Mononuclear cell (primary cell): ENCODE results near the gene SIRT2. TPM values are rescaled to one million over a fixed set of nuclear protein-coding genes. Genes with fewer than 3 reads are reported as not detected.
A peak's percentile ranks its signal among the peaks of the same experiment; 100 is the strongest.
"Not testable (repeated sequence)": the region's sequence is repeated elsewhere in the genome, so short reads cannot be mapped to it uniquely, and the experiment has no call there.

Experiments
- H3K27me3 ChIP-seq: 2 replicates; pipeline ENCODE4 v1.6.0; 2011; ENCODE audit warnings: low read length, control low read depth; ENCODE audit not compliant: insufficient read depth
- H3K4me1 ChIP-seq: 2 replicates; pipeline ENCODE4 v1.5.1; 2011; ENCODE audit warnings: mild to moderate bottlenecking, low read length, control low read depth; ENCODE audit not compliant: insufficient read depth
- H3K4me3 ChIP-seq: 2 replicates; pipeline ENCODE4 v1.5.1; 2011; ENCODE audit warnings: mild to moderate bottlenecking, low read length, moderate library complexity
- H3K9me3 ChIP-seq: 2 replicates; pipeline ENCODE4 v1.5.1; 2011; ENCODE audit warnings: low read depth, mild to moderate bottlenecking, control low read depth, low read length
- total RNA-seq: library from RNA; depleted of rRNA; stranded (reverse); fragments of >200 nt; gene quantifications from one replicate; pipeline ENCODE4 v1.2.3, GENCODE V29; 2012

SIRT2 gene
- total RNA-seq, 1 donor, result 50.7 TPM

DNA sequence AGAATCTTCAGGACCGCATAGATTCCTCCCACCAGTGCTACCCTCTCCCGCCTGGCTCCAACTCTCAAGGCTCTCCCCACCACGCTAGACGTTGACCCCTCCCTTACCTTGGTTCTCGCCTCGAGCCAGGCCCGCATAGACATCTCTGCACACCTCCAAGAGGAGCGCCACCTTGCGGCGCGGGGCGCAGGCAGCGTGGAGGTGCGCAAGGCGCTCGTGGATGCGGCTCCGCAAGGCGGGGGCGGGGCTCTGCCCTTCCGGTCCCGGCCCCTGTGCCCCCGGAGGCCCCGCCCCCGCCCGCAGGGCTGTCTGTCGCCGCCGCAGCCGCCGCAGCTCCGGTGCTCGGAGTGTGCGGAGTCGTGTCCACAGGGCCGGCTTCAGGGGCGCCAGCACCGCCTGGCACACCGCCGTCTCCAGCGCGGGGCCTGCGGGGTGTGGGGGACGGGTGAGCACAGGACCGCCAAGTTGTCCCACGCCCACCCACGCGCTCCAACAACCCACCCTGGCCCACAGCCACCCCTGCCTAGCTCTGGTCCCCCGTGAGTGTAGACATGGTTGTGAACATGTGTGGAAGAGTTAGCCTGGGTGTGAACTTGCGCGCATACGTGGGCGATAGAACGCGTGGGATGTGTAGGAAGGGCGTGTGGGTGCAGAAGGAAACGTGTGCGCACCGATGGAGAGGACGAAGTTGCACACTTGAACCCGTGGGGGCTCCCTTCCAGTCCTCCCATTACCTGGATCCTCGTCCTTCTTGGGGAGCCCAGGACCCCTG is 29.4 kb downstream of the SIRT2 start:
- peaks cover 47% of the 10 kb centered on the region for H3K4me1 ChIP-seq
- H3K27me3 ChIP-seq, result no peaks in the 10 kb centered on the region
- H3K4me3 ChIP-seq, result peak overlapping the region; percentile 45
- H3K9me3 ChIP-seq, result no peaks in the 10 kb centered on the region

DNA sequence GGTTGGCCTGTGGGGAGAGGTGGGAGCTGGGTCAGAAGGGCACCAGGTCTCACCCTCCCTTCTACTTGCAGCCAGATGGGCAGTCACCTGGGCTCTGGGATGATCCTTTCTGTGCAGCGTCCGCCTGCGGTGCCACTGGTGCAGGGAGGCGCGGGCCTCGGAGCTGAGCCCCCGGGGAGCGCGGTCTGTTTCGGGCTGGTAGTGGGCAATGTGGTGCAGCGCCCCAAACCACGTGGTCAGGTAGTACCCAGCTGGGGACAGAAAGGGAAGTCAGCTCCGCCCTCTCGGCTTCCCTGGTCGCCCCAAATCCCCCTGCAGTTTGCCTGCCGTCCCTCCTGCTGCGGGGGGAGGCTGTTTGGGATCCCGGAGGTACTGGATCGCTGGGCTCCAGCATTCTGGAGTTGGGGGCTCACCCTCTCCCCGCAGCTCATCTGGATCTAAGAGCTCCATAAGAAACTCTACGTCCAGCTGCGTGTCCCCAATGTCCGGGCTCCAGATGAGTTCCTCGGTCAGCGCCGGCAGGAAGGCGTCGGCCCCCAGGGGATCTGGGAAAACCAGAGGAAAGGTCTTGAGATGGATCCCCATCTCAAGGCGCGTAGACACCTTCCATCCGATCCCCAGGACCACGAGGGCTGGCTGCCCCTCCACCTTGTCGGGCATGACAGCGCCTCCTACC is 30.1 kb downstream of the SIRT2 start:
- Histone ChIP-seq H3K27me3 (no peaks in the 10 kb centered on the region), H3K9me3 (no peaks in the 10 kb centered on the region), H3K4me1 (peaks cover 54% of the 10 kb centered on the region), H3K4me3 (peak overlapping the region; percentile 45)

GRCh38 chr19:38868551-38868950 is 30.9 kb downstream of the SIRT2 start:
- H3K4me1 ChIP-seq, result peaks cover 60% of the 10 kb centered on the region
- no peaks in the 10 kb centered on the region for H3K9me3 ChIP-seq
- H3K27me3 ChIP-seq, result no peaks in the 10 kb centered on the region
- H3K4me3 ChIP-seq, result peak overlapping the region; percentile 45

DNA sequence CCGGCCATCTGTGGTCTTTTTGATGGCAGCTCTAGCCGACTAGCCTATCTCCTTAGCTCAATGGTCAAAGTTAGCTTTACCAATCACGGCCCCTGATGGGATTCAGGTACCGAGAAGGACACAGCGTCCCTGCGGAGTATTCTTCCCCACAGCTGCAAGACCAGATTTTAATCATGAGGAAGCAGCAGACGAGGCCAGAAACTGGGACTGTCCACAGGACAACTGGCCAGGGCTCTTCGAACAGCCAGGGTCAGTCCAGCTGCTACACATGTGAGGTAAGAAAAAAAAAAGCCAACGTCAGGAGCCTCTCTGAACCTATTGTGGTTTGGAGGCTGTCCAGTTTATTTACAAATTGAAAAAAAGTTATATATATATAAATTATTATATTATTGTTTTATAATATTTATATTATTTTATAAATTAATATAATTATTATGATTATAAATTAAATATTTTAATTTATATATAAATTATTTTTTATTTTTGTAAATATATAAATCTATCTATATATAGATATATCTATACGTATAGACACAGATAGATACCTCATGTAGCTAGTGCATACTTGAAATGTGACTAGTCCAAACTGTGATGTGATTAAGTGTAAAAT is 32.1 kb downstream of the SIRT2 start:
- no peaks in the 10 kb centered on the region for H3K27me3 ChIP-seq
- no peaks in the 10 kb centered on the region for H3K9me3 ChIP-seq
- peaks cover 72% of the 10 kb centered on the region for H3K4me1 ChIP-seq
- no peak overlapping the region for H3K4me3 ChIP-seq

DNA sequence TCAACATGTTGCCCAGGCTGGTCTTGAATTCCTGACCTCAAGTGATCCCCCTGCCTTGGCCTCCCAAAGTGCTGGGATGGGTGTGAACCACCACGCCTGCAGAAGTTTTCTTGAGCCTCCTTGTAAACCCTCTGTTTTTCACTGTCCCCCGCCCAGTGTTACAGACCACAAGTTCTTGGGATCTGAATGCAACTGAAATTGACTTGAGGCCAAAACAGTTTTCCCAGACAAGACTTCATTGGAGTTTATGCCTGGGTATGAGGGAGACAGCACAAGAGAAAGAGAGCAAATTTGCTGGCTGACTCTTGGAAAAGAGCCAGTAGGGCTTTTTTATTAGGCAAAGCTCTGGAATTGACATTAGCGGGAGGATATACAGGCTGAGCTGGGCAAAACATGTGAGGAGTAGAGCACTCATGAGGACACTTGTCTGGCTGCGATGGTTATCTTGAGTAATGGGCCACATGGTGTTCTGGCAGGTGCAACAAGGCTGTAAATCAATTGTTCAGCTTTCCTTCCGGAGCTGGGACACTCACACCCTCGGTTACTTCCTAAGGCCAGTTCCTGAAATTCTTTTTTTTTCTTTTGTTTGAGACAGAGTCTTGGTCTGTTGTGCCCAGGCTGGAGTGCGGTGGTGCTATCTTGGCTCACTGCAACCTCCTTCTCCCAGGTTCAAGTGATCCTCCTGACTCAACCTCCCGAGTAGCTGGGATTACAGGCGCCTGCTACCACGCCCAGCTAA is 36.9 kb downstream of the SIRT2 start:
- H3K4me1 ChIP-seq, result peaks cover 54% of the 10 kb centered on the region
- no peak overlapping the region for H3K4me3 ChIP-seq
- no peaks in the 10 kb centered on the region for H3K9me3 ChIP-seq
- H3K27me3 ChIP-seq, result no peaks in the 10 kb centered on the region

DNA sequence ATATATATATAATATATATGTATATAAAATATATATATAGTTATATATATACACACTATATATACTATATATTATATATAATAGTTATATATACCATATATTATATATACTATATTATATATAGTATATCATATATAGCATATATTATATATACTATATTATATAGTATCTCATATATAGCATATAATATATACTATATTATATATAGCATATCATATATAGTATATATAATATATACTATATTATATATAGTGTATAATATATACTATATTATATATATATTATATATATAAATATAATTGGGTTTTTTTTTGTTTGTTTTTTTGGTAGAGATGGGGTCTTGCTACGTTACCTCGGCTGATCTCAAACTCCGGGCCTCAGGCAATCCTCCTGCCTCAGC is 38.0 kb downstream of the SIRT2 start:
- Histone ChIP-seq H3K4me3 (no peak overlapping the region), H3K27me3 (no peaks in the 10 kb centered on the region), H3K4me1 (peaks cover 54% of the 10 kb centered on the region), H3K9me3 (no peaks in the 10 kb centered on the region)

- not testable (repeated sequence) for H3K27me3 ChIP-seq, H3K4me3 ChIP-seq, H3K9me3 ChIP-seq
- H3K4me1 ChIP-seq, result peaks cover 38% of the 10 kb centered on the region
Measured at GRCh38 chr19:38859631-38860204, 39.7 kb downstream of the SIRT2 start.

GRCh38 chr19:38856813-38857212 is 42.6 kb downstream of the SIRT2 start:
- H3K4me1 ChIP-seq, result peaks cover 23% of the 10 kb centered on the region
- H3K4me3 ChIP-seq, result no peak overlapping the region
- H3K27me3 ChIP-seq, result no peaks in the 10 kb centered on the region
- no peaks in the 10 kb centered on the region for H3K9me3 ChIP-seq

- H3K4me1 ChIP-seq, result peaks cover 32% of the 10 kb centered on the region
- H3K4me3 ChIP-seq, H3K9me3 ChIP-seq, H3K27me3 ChIP-seq: not testable (repeated sequence)
Measured at GRCh38 chr19:38855751-38856150, 43.7 kb downstream of the SIRT2 start.

- H3K27me3 ChIP-seq, H3K4me3 ChIP-seq, H3K9me3 ChIP-seq: not testable (repeated sequence)
- H3K4me1 ChIP-seq, result peaks cover 34% of the 10 kb centered on the region
Measured at GRCh38 chr19:38854961-38855360, 44.5 kb downstream of the SIRT2 start.

- Histone ChIP-seq H3K4me3 (no peak overlapping the region), H3K4me1 (peaks cover 44% of the 10 kb centered on the region), H3K27me3 (no peaks in the 10 kb centered on the region), H3K9me3 (no peaks in the 10 kb centered on the region)
Measured at GRCh38 chr19:38853214-38853613, 46.2 kb downstream of the SIRT2 start.

DNA sequence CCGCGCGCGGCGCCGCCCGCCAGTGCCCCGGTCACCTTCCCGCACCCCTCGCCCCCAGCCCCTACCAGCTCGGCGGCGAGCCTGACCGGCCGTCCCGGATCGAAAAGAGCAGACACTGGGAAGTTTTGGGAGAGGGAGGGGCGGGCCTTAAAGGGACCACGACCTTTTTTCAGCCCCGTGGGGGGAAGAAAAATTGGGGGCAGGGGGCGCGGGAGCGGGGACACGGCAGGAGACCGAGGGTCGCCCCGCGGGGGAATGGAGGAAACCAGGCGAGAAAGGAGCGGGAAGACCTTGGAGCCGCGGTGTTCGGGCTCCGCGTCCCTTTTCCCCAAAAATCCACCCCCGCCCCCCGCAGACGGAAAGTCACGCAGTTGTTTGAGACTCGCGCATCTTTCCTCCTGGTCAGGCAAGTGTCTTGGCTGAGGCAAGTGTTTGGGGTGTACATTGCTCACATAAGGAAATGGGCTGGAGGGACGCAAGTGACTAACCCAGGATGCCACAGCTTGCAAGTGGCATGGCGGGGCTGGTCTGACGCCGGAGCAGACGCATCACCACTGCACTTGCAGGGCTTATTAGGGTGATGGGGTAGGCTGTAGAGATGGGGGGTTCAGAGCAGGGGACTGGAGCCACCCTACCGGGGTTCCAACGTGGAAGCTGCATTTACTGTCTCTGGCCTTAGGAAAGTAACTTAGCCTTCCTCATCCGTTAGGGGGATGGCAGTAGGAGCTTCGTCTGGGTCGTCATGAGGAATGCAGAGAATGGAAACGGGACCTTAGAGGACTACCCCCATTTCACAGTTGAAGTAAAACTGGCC is 47.0 kb downstream of the SIRT2 start:
- H3K4me1 ChIP-seq, result peaks cover 44% of the 10 kb centered on the region
- H3K27me3 ChIP-seq, result no peaks in the 10 kb centered on the region
- no peaks in the 10 kb centered on the region for H3K9me3 ChIP-seq
- peak overlapping the region; percentile 80 for H3K4me3 ChIP-seq

GRCh38 chr19:38851622-38852230 is 47.7 kb downstream of the SIRT2 start:
- H3K27me3 ChIP-seq, result no peaks in the 10 kb centered on the region
- peaks cover 46% of the 10 kb centered on the region for H3K4me1 ChIP-seq
- peak overlapping the region; percentile 80 for H3K4me3 ChIP-seq
- no peaks in the 10 kb centered on the region for H3K9me3 ChIP-seq
